Loucy (cell line): Measurements from ENCODE around the gene RPTOR.

Experiments
- EZH2phosphoT487 ChIP-seq: fragments of 200-600 bp; IDR thresholded peaks from 2 replicates; pipeline ENCODE4 v1.6.1; 2018; ENCODE audit warnings: antibody characterized with exemption, mild to moderate bottlenecking, moderate library complexity, borderline replicate concordance
- TF ChIP-seq, protein P1 (sequence below): fragments of 200-600 bp; sonication (generic); conservative IDR thresholded peaks from 2 replicates; pipeline ENCODE4 v1.5.1; 2014; ENCODE audit warnings: mild to moderate bottlenecking, antibody characterized with exemption, low read length

DNA sequence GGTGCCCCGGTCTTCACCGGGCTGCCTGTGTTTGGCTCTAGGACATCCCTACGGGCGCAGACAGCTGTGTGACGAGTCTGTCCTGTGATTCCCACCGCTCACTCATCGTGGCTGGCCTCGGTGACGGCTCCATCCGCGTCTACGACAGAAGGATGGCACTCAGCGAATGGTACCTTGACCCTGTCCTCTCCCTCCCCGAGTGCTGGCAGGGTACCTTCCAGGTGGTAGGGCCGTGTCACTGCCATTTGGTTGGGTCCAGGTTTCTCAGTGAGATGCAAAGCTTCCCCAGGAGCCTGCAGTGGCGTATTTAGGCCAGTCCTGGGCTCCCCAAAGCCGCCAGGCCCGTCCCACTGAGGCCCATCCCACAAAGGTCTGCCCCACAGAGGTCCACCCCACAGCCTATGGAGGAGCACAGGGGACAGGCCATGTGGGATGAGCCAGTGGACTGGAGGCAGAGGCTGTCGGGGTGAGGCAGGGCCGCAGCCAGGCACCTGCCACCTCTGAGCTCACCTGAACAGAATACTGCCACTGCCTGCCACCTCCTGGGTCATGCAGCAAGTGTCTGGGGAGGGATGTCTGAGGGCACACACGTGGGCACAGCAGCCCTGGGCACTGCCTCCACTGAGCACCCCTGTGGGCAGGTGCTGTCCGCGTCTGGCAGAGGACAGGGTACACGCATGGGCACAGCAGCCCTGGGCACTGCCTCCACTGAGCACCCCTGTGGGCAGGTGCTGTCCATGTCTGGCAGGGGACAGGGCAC, 415.6 kb downstream of the RPTOR start:
- TF ChIP-seq, protein P1, sequence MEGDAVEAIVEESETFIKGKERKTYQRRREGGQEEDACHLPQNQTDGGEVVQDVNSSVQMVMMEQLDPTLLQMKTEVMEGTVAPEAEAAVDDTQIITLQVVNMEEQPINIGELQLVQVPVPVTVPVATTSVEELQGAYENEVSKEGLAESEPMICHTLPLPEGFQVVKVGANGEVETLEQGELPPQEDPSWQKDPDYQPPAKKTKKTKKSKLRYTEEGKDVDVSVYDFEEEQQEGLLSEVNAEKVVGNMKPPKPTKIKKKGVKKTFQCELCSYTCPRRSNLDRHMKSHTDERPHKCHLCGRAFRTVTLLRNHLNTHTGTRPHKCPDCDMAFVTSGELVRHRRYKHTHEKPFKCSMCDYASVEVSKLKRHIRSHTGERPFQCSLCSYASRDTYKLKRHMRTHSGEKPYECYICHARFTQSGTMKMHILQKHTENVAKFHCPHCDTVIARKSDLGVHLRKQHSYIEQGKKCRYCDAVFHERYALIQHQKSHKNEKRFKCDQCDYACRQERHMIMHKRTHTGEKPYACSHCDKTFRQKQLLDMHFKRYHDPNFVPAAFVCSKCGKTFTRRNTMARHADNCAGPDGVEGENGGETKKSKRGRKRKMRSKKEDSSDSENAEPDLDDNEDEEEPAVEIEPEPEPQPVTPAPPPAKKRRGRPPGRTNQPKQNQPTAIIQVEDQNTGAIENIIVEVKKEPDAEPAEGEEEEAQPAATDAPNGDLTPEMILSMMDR, result no peak
- TF ChIP-seq EZH2phosphoT487, result no peak
